Stomach (tissue), 19 donors: Measurements from ENCODE around the gene IPO13. TPM values are rescaled to one million over a fixed set of nuclear protein-coding genes. Genes with fewer than 3 reads are reported as not detected.
A peak's percentile ranks its signal among the peaks of the same experiment; 100 is the strongest.

ENCODE experiments used
- DNase-seq, 2 donors: peaks; one replicate each; pipeline versions ENCODE4 v3.0.0 to v3.0.0-alpha.2; 2013 to 2019
- H3K27ac ChIP-seq, 5 donors: fragments of 200-600 bp in 4 of 5; sonication (generic) in 4 of 5; one replicate each; pipeline ENCODE4 v1.5.1; 2013 to 2019; ENCODE audit warnings: mild to moderate bottlenecking in 1 of 5, moderate library complexity in 1 of 5
- H3K27me3 ChIP-seq, 3 donors: fragments of 200-600 bp; sonication (generic); one replicate each; pipeline ENCODE4 v1.5.1; 2017 to 2019; ENCODE audit warnings: mixed run types in 1 of 3
- H3K36me3 ChIP-seq, 4 donors: fragments of 200-600 bp; sonication (generic); 1 replicate in 3 of 4; 2 replicates in 1 of 4; pipeline ENCODE4 v1.5.1; 2016 to 2019
- H3K4me1 ChIP-seq, 4 donors: fragments of 200-600 bp; sonication (generic); one replicate each; pipeline ENCODE4 v1.5.1; 2016 to 2019
- H3K4me3 ChIP-seq, 4 donors: fragments of 200-600 bp; sonication (generic) in 3 of 4; one replicate each; pipeline ENCODE4 v1.5.1; 2016 to 2019; ENCODE audit warnings: mild to moderate bottlenecking in 1 of 4
- H3K9me3 ChIP-seq, 4 donors: fragments of 200-600 bp; sonication (generic); one replicate each; pipeline ENCODE4 v1.5.1; 2016 to 2019
- EP300 ChIP-seq: sonication (generic); formaldehyde crosslinking; IDR thresholded peaks from one replicate; pipeline ENCODE4 v1.6.1; 2017; ENCODE audit warnings: antibody characterized with exemption
- POLR2A ChIP-seq, 4 donors: fragments of 450-650 bp; IDR thresholded peaks; one replicate each; pipeline ENCODE4 v1.6.1; 2016; ENCODE audit warnings: antibody characterized with exemption in 4 of 4, control low read depth in 2 of 4, mild to moderate bottlenecking in 1 of 4, moderate library complexity in 1 of 4
- POLR2AphosphoS5 ChIP-seq, 3 donors: sonication (generic); formaldehyde crosslinking; IDR thresholded peaks; one replicate each; pipeline ENCODE4 v1.6.1; 2016; ENCODE audit warnings: antibody characterized with exemption in 3 of 3
- WGBS, 5 donors: extraction: QIAGEN DNeasy Blood & Tissue Kit in 3 of 5; methylation state at CpG; one replicate each; pipeline versions ENCODE4 v1.1.5 to v1.1.7; 2013 to 2018; 5-methylcytosine and 5-hydroxymethylcytosine counted together
- intact Hi-C: fragments of 100-400 bp; cut with DNase I; formaldehyde crosslinking; loops from one replicate; pipeline ENCODE4 v1.15.1; 2023; ENCODE audit warnings: low total_unique reads
- long read RNA-seq, 10 donors: transcript quantifications; one replicate each; lab custom pipeline, GENCODE V29; 2026
- polyA plus RNA-seq, 3 donors: library from polyadenylated mRNA; stranded (reverse); fragments of 200-250 nt; gene quantifications; one replicate each; pipeline ENCODE4 v1.2.3, GENCODE V29; 2013
- total RNA-seq, 5 donors: library from RNA; depleted of rRNA; stranded (reverse); fragments of >200 nt; gene quantifications; one replicate each; pipeline versions ENCODE4 v1.1.0 to v1.2.3, GENCODE V29; 2014 to 2016
- TF ChIP-seq, protein P1 (sequence below), 7 experiments: fragments of 450-650 bp in 4 of 7; fragments of 200-600 bp in 3 of 7; sonication (generic) in 3 of 7; IDR thresholded peaks; one replicate each; pipeline ENCODE4 v1.5.1; 2016 to 2019; ENCODE audit warnings: antibody characterized with exemption in 7 of 7, control low read depth in 2 of 7, mild to moderate bottlenecking in 1 of 7
- donor health status: healthy with polysubstance abuse.
- donor health status: Bipolar disorder and iron deficiency.
- donor health status: healthy.

The IPO13 gene
- 10 to 100 TPM in 3 of 5 donors, 1 to 10 TPM in 2; 6.2 to 54.5 (median 15.9) TPM for total RNA-seq
- 10 to 100 TPM; 14.2 to 26.5 (median 22.6) TPM for polyA plus RNA-seq
- long read RNA-seq, donor 1 = 0 reads
- long read RNA-seq, donor 2, partial matches to known transcripts = 0 of 2 reads
- long read RNA-seq, donor 2, other reads (novel, unspliced or antisense) = 0 of 2 reads
- long read RNA-seq, donor 3 = 0 reads
- long read RNA-seq, donor 4 = 0 reads
- long read RNA-seq, donor 5, partial matches to known transcripts = 0 of 1 reads
- long read RNA-seq, donor 5, other reads (novel, unspliced or antisense) = 0 of 1 reads
- long read RNA-seq, donor 6 = 0 reads
- long read RNA-seq, donor 7, partial matches to known transcripts = 8 of 10 reads
- long read RNA-seq, donor 7, other reads (novel, unspliced or antisense) = 0 of 10 reads
- long read RNA-seq, donor 8, partial matches to known transcripts = 0 of 1 reads
- long read RNA-seq, donor 8, other reads (novel, unspliced or antisense) = 0 of 1 reads
- long read RNA-seq, donor 9, partial matches to known transcripts = 0 of 2 reads
- long read RNA-seq, donor 9, other reads (novel, unspliced or antisense) = 0 of 2 reads
- long read RNA-seq, donor 10, partial matches to known transcripts = 0 of 2 reads
- long read RNA-seq, donor 10, other reads (novel, unspliced or antisense) = 0 of 2 reads

- Histone ChIP-seq H3K4me1 (peaks cover 32 to 54% (median 42%) of the 10 kb centered on the region in 4 donors), H3K36me3 (peaks cover 6 to 22% (median 18%) of the 10 kb centered on the region in 4 donors), H3K27me3 (no peaks in the 10 kb centered on the region), H3K27ac (peak within 1 kb of the TSS; percentile 96 to 99 (median 97)), H3K4me3 (peak within 1 kb of the TSS; percentile 63 to 91 (median 82)), H3K9me3 (no peaks in the 10 kb centered on the region)
- 0 to 1% (median 0%) methylated on average over 29 to 74 of the region's 74 CpGs for WGBS, 5 donors
- TF ChIP-seq POLR2AphosphoS5 (IDR thresholded peaks at IDR 0.05) = peak; percentile 78 to 88 (median 79)
- TF ChIP-seq, protein P1, sequence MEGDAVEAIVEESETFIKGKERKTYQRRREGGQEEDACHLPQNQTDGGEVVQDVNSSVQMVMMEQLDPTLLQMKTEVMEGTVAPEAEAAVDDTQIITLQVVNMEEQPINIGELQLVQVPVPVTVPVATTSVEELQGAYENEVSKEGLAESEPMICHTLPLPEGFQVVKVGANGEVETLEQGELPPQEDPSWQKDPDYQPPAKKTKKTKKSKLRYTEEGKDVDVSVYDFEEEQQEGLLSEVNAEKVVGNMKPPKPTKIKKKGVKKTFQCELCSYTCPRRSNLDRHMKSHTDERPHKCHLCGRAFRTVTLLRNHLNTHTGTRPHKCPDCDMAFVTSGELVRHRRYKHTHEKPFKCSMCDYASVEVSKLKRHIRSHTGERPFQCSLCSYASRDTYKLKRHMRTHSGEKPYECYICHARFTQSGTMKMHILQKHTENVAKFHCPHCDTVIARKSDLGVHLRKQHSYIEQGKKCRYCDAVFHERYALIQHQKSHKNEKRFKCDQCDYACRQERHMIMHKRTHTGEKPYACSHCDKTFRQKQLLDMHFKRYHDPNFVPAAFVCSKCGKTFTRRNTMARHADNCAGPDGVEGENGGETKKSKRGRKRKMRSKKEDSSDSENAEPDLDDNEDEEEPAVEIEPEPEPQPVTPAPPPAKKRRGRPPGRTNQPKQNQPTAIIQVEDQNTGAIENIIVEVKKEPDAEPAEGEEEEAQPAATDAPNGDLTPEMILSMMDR (IDR thresholded peaks at IDR 0.05) = peak in 5 of 7 experiments; percentile 68 to 86 (median 81)
- TF ChIP-seq EP300 = no peak
- intact Hi-C loops = no loop called here
- DNase-seq = peak; percentile 94 to 99
These were observed at the start of gene IPO13 for GRCh38 chr1:43946236-43947060. IPO13 (plus strand) TSS chr1:43946950; CDS start chr1:43947601, 651 bp downstream.

GRCh38 chr1:43898981-43899380 lies 47.8 kb upstream of the IPO13 start:
- Histone ChIP-seq H3K36me3 (peaks cover 7 to 60% (median 40%) of the 10 kb centered on the region in 4 donors), H3K4me1 (peaks cover 0 to 4% (median 0%) of the 10 kb centered on the region in 4 donors), H3K27me3 (no peaks in the 10 kb centered on the region), H3K9me3 (no peaks in the 10 kb centered on the region), H3K27ac (no peak overlapping the region), H3K4me3 (no peak overlapping the region)
- DNase-seq = no peak
- TF ChIP-seq EP300 (no peak), POLR2AphosphoS5 (IDR thresholded peaks at IDR 0.05) (no peak), POLR2A (IDR thresholded peaks at IDR 0.05) (no peak)
- TF ChIP-seq, protein P1 (IDR thresholded peaks at IDR 0.05) = no peak
- 95 to 100% (median 98%) methylated on average over 11 to 12 of the region's 12 CpGs for WGBS, 5 donors
- intact Hi-C loops = no loop called here

GRCh38 chr1:43900386-43900785 lies 46.4 kb upstream of the IPO13 start:
- Histone ChIP-seq H3K4me1 (no peaks in the 10 kb centered on the region), H3K27me3 (no peaks in the 10 kb centered on the region), H3K9me3 (no peaks in the 10 kb centered on the region), H3K4me3 (no peak overlapping the region), H3K36me3 (peaks cover 3 to 51% (median 30%) of the 10 kb centered on the region in 4 donors), H3K27ac (no peak overlapping the region)
- no peak for DNase-seq
- intact Hi-C loops = no loop called here
- WGBS, 5 donors = 80 to 98% (median 92%) methylated on average over 3 of the region's 3 CpGs
- TF ChIP-seq POLR2A (IDR thresholded peaks at IDR 0.05) = no peak
- TF ChIP-seq, protein P1 (IDR thresholded peaks at IDR 0.05) = no peak
- no peak for TF ChIP-seq POLR2AphosphoS5 (IDR thresholded peaks at IDR 0.05)
- no peak for TF ChIP-seq EP300
